T-helper 22 cell (primary cell): ENCODE data around the gene CDH4.

Experiments
- DNase-seq: peaks from one replicate; pipeline ENCODE4 v3.0.0-alpha.2; 2020; ENCODE audit warnings: low read depth

The CDH4 gene

DNA sequence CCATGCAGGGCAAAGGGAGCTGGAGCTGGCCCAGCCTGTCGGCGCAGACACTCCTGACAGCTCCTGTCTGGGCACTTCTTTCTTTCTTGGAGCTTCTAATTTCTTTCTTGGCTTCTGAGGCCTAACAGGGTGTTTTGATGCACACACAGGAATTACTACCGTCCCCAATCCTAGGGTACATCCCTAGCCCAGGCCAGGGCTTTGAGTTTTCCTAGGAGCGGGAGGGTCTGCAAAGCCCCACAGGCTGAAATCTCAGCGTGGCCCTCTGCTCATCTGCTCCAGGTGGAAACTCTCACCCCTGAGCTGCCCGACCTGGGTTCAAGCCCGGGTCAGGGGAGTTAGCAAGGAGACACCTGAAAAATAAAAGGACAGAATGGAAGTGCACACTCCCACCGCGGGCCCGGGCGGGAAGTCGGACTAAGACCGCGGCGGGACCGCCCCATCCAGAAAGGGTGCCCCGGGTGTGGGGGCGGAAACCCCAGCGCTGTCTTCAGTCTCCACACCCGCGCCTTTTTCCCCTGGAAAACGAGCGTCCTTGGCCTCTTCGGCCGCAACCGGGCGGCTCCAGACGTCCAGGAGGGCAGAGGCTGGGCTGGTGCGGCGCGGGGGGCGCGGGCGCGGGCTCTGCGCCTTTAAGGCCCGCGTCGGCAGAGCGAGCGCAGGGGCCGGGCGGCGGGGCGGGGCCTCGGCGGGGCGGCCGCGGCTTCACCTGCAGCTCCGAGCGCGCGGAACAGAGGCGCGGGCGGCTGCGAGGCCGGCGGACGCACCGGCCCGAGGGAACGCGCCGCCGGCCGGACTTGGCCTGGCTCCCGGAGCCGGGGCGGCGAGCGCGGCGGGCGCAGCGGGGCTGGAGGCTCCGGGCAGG is at the start of gene CDH4:
CDH4 (plus strand) TSS at position 733 of the 865 bp plus-strand sequence.
- DNase-seq: no peak

DNA sequence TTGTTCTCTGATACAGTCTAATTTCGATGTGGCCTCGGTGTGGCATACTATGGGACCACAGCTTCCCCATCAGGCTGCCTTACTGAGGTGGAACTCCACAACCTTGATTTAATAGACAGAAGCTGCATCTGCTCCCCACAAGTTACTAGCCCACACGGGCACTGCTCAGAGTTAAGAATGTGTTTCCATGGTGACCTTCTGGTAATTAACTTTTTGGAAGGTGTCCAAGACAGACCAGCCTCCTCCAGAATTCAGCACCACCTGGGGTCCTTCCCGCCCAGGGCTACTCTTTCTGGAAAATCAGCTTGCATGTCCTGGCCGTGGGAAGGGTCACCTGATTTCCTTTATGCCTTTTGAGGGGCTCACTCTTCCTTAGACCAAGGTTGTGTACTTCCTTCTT is 48.7 kb upstream of the CDH4 start:
- no peak for DNase-seq

DNA sequence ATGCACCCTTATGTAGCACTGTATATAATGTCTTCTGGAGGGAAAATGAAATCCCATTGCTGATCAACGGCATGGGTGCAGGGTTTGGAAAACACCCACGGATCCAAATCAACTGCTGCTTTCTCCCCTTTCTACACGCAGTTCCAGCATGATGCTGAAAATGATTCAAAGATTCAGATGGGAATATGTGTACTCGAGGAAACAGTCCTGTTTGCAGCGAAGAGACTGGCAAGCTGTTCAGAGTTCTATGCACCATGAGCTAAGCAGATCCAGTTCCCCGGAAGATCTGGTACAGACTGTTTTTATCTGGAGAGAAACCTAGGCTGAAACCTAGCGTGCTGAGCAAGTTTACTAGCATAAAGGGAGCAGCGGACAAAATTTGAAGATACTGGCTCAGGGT is 47.9 kb upstream of the CDH4 start:
- no peak for DNase-seq

DNA sequence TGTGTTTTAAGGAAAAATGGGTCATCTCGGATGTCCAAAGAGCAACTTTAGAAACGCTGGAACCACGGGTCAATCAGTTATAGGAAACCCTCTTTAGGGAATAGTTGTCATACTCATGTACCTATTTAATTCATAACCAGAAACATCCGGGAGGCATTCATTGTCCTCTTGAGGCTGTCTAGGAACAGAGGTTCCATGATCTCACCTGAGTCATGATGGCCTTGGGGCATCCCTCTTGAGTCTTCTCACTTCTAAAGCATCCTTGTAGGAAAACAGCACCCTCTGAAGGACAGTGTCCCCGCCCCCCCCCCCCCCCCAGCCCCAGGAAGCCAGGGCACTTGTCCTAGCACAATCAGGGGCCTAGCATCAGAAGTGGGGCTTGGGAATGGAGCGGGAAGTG is 46.3 kb upstream of the CDH4 start:
- no peak for DNase-seq

DNA sequence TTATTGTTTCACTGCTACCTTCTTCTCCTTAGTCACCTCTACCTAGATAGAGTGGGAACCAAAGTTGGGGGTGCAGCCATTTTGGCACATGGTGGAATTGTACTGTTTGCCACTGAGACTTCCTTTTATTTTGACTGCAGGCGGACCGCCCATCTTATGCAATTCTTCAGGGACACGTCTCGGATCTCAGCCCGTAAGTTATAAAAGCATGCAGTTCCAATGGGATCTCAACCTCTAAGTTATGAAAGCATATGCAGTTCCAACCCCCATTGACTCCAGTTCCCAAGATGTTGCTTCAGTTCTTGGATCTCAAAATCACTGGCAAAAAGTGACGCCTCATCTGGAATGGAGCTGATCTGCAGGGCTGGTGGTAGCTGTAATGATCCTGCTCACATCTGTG is 41.2 kb upstream of the CDH4 start:
- no peak for DNase-seq

DNA sequence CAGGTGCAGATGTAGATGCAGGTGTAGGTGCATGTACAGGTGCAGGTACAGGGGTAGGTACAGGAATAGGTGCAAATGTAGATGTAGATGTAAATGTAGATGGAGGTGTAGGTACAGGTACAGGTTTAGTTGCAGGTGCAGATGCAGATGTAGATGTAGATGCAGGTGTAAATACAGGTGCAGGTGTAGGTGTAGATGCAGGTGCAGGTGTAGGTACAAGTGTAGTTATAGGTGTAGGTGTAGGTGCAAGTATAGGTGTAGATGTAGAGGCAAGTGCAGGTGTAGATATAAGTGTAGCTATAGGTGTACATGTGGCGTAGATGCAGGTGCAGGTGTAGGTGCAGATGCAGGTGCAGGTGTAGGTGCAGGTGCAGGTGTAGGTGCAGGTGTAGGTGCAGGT is 34.2 kb upstream of the CDH4 start:
- no peak for DNase-seq

DNA sequence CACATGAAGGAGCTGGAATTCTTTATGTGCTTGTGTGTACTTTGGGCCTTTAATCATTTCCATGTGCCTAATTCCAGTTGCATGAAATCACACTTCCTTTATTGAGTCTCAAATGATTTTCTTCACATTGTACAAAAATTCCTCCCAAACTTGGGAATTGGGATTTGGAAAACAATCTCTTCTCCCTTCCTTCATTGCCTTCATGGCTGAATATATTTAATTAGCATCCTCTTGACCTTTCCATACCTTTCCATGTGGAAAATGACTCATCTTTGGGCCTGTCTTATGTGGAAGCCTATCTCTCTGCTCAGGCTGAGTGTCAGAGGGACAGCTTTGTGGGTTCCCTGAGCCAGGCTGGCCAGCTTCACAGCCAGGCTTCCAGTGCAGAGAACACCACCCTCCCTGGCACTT is 33.0 kb upstream of the CDH4 start:
- no peak for DNase-seq

DNA sequence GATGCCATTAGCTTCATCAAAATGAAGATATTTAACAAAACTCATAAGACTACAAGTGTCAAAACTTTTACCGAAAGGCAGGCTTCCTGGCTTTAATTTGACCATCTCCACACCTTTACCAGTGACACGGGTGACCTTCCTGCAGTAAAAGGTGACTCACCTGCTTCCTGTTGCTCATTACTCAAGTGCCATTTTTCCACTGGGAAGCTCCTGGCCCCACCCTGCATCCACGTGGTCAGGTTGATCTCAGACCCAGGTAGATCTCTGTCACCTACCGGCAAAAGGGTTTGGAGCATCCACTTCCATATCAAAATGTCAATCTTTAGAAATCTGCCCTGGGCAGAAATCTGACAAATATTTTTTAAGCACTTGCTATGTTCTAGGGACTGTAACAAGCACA is 31.9 kb upstream of the CDH4 start:
- no peak for DNase-seq

DNA sequence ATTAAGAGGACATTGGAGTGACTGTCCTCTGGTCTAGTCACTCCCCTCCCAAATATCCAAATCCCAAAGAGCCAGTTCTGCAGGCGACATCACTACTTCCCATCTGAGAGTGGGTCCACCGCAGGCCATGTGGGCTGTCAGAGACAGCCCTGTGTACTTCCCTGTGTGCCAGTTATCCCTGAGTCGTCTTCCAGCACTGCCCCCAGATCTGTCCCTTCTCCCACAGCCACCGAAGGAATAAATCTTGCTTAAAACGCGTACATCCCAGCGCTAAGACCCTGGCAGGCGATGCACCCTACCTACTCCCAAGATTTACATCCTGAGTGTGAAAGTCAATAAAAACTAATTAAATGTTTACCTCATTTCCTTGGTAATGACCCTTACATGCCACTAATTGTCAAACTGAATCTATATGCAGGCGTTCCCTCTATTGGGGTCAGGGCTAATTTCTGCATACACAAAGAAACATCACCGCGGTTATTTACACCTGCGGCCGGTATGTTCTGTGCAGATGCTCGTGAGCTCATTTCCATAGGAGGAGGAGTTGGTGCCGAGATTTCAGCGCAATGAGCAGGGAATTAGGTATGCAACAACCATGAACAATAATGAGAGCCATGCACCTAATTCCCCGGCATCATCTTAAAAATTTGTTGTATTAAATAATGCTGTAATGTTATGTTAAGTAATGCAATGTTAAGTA is 31.3 kb upstream of the CDH4 start:
- no peak for DNase-seq

DNA sequence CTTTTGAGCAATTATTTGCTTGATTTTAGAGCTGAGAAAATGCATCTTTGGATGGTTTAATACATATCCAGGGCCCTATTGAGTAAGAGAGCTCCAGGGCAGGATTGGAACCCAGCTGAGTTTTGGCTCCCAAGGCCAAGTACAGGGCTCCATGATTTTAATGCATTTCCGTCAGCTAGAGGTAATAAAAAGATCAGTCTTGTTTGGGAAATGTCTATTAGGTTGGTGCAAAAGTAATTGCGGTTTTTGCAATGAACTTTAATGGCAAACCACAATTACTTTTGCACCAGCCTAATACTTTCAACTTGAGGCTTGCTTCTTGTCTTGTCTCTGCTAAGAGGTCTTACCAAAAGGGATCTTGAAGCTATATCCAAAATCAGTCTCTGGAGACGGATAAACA is 29.4 kb upstream of the CDH4 start:
- no peak for DNase-seq

DNA sequence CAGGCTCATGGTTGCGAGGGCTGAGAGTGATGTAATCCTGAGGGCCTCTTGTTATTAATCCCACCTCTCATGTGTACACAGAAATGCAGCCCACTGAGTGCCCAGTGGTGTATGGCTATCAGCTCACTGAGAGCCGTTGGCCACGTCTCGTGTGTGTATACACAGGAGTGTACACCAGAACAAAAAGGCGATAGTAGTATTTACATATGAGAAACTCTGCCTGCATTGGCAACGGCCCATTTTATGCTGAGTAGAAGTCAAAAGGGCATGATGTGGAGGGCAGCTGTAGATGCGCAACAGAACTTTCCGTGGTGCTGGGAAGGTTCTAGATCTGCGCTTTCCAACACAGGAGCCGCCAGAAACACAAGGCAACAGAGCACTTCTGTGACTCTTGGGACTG is 28.9 kb upstream of the CDH4 start:
- DNase-seq: no peak

DNA sequence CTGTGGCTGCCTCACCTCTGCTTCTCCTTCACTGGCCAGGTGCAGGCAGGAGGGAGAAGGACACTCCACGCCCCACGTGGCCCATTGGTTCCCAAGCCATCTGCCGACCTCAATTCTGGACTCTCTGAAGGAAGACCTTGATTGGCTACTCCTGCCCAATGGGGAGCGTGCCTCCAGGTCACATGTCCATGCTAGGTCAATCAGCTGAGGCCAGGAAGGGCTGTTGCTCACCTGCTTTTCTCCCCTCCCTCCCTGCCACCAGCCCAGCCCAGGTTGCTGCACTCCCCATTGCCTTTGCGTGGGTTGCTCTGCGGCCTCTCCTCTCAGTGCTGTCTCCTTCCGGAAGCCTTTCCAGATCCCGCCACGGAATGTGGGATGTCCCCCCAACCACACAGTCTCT is 21.9 kb upstream of the CDH4 start:
- no peak for DNase-seq

DNA sequence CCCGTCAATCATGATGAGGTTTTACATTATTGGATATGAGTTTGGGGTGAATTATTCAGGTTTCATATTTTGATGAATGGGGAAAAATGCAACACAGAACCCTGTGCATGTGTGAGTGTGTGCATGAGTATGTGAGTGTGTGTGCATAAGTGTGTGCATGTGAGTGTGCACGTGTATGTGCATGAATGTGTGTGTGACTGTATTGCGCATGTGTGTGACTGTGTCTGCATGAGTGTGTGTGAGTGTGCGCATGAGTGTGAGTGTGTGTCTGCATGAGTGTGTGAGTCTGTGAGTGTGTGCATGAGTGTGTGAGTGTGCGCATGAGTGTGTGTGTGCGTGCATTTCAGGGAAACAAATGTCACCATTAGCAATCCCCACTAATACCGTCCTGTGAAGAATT is 18.5 kb upstream of the CDH4 start:
- DNase-seq: no peak

DNA sequence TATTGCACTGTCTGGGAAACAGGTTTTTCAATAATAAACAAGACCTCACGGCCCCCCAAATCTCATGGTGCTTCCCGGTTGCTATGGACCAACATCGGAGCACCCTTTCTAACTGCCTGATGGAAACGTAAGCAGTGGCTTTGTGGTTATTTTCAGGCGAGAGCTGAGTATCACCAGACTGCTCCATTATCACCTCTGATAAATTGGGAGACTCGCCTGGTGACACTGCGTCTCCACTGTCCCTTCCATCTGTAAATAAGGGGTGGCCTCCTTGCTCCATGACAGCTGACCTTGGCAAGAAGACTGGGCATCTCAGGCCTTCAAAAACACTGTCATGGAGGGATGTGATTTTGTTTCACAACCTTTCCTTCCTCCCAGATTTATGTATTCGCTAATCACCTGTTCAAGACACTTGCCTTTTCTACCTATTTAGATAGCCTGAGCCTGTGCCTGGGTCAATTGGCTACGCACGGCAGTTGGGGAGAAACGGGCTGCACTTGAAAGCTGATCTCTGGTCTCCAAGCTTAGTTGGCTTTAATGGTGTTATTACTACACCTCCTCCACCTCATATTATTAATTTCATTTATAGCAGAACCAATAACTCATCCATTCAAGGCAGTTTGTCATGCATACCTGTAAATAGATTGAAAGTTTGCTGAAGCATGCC is 17.7 kb upstream of the CDH4 start:
- no peak for DNase-seq

DNA sequence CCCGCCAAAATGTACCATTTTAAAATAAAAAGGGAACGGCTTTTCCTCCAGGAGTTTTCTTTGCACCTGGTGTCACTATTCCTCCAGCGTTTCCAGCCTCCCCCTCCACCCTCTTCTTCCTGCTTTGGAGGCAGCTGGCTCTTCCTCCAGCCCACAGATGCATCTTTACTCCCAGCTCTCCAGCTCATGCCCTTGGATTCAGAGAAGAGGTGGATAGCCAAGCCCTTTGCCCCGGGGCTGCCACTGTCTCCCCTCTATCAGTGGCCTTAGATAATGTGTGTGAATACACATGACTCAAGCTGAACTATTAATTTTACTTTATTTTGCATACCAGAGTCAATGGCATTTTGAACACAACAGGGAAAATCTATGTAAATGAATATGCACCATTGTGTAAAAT is 15.3 kb upstream of the CDH4 start:
- DNase-seq: no peak

DNA sequence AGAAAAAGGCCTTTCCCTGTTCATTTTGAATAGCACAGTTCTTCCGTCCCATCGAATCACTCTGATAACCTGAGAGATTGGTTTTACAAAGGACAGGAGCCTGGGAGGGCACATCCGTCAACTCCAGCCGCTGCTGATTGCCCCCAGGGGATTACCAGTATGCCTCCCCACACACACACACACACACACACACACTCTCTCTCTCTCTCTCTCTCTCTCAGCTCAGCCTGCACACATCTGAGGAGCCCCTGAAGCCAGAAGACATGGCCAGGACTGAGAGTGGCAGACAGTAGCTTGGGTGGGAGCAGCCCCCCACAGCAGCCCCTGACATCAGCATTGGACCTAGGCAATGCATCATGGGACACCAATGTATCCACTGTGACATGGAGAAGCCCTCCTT is 13.2 kb upstream of the CDH4 start:
- no peak for DNase-seq

DNA sequence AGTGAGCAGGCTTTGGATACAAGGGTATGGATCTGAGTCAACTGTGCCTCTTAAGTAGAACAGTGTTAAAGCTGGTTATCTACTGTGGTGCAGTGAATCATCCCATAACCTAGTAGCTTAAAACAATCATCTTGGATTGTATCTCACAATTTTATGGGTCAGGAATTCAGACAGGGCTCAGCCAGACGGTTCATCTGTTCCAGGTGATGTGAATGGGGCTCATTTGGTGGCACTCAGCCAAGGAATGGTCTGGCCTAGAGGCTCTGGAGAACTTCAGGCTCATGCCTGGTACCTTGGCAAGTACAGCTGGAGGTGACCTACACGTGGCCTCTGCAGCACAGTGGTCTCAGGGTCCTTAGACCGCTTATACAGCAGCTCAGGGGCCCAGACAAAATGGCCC is 11.2 kb upstream of the CDH4 start:
- no peak for DNase-seq

DNA sequence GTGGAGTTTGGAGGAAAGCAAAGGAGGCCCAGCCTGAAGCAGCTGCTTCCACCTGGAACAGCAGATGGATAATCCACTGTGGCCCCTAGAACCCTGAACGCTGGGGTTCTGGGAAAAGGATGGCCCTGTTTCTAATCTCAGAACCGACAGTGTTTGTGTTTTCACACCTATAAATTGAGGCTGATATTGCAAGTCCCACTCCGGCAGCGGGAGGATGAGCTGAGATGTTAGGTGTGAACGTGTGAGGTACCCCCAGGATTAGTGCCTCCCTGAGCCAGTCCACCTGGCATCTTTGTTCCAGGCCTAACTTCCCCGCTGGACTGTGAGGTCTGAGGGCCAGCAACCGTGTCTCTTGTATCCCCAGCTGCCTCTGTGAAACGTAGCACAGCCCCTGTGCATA is 7.8 kb upstream of the CDH4 start:
- no peak for DNase-seq

DNA sequence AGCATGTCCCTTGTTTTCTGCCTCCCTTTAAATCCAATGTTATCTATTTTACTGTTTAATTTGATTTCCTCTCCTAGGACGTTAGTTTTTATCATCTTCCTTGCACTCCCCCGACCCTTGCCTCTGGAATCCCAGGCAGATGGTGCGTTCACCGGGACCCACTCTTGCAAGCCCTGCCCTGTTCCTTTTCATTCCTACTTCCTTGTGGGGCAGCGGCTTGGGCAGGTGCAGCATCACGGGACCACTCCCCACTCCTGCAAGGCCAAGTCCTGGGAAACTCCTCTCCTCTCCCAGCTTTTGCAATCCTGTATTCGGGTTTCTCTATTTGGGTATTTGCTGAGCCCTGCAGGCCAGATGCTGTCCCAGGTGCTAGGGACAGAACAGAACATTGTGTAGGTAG is 5.8 kb upstream of the CDH4 start:
- no peak for DNase-seq

DNA sequence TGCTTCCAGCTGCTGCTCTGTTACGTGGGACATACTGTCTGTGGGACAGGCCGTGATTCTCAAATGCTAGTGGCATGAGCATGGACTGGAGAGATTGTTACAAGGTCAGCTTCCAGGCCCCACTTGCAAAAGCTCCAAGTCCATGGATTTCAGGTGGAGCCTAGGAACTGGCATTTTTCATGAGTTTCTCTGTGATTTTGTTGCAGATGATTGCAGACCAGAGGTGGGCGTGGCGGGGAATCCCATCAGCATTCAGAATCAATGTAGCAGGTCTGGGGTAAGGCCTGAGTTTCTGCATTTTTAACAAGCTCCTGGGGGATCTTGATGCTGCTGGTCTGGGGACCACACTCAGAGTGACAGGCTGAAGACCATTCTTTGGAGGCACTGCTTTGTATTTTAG is 2.4 kb upstream of the CDH4 start:
- no peak for DNase-seq

DNA sequence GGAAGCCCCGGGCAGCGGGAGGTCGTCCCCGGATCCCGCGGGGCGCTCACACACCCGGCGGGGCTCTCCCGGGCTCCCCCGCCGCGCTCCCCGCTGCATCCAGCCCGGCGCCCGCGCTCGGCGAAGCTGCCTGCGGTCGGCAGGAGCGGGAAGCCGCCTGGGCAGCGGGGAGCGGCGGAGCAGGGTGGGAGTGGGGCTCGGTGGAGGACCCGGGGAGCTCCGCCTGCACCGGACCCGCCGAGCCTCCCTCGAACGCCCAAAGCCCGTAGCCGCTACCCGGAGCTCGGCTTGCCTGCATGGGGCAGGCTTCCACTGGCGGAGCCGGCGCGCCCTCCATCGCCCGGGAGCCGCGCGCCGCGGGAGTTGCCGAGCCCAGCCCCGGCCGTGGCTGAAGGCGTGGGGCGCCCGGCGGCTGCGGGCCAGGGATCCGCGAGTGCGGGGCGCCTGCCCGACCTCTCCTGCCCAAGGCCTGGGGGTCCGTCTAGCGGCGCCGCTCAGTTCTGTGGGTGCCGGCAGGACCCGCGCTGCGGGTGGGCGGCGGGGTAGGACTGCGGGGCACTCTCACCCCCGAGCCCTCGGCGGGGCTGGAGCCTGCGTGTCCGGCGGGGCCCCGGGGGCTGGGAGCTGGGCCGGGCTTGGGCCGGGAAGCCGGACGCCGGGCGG is 671 bp downstream of the CDH4 start:
- DNase-seq: no peak

DNA sequence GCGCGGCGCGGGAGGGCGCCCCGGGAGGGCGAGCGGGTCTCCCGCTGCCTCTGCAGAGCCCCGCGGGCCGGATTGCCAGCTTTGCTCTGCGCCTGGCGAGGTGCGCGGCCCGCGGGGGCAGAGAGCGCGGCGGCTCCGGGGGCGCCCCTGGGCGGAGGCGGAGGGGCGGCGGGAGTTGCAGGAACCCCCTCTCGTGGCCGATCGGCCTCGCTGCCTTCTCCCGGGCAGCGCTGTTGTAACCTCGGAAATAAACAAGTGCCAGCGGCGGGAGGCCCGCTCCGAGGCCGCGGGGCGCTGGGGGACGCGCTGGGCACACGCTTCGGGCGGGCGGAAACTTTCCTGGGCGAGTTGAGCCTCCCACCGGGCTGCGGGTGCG is 1.2 kb downstream of the CDH4 start:
- no peak for DNase-seq
